GM19239 (cell line): ENCODE data around the gene WNT16.
"Not testable (repeated sequence)": the region's sequence is repeated elsewhere in the genome, so short reads cannot be mapped to it uniquely, and the experiment has no call there.

Source experiments
- DNase-seq: peaks from one replicate; pipeline ENCODE4 v3.0.0; 2011; ENCODE audit warnings: low spot score; ENCODE audit not compliant: insufficient read length
- FAIRE-seq: peaks from 2 replicates; lab custom pipeline; 2011; peaks lifted over from hg19 to GRCh38; lab: Jason Lieb, UNC

Gene WNT16

DNA sequence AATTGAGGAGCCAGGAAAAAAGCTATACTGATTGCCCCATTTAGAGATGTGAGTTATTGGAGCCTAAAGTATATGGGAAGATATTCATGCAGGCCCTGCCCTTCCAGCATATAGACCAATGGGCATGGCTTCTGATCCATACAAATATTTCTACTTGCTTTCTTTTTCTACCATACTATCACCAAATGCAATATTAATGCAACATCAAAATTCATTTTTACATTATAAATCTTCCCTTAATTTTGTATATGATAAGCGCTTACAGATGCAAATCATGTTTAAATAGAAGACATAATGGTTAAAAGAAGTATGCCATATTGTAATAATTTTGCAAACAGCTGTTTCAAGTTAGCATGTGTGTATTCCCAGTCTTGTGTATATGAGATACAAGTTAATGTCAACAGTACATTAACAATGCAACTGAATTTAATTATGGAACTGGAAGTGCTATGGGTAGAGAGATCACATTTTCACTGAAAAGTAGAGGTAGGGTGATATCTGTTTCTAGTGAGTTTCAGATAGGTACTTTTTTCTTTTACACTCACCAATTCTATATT lies 24.6 kb upstream of the WNT16 start:
- DNase-seq (no peak), FAIRE-seq (peak; percentile 18)

DNA sequence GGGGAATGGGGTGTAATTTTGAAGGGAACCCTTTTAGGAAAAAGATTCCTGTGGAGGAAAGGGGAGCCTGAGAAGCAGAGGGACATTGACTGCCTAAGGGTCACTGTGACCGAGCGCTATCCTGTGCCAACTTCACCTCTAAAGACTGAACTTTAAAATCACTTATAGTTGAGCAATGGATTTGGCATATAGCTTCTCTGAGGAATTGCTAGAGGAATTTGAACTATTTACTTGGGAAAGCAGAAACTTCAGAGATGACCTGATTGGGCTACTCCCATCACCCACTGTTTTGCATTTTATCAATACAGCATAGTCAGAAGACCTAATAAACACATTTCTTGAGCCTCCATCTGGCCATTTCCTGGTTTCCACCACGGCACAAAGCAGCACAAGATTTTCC lies 23.7 kb upstream of the WNT16 start:
- FAIRE-seq, result no peak
- DNase-seq, result no peak

DNA sequence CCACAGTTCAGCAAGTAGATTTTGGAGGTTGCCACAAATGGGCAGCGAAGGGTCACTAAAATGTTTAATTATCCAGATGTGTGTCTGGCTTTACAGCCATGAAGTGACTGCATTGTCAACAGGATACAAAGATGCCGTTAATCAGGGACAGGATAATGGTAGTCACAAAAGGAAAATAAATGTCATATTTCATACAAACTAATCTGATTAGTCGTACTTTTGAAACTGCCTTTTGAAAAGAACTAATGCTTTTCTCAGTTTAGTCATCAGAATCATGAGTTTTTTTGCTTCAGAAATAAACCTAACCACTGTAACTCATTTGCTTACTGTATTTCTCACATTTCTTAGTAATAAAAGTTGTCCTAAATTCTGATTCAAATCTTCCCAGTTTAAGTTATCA lies 22.2 kb upstream of the WNT16 start:
- DNase-seq (no peak), FAIRE-seq (peak; percentile 18)

DNA sequence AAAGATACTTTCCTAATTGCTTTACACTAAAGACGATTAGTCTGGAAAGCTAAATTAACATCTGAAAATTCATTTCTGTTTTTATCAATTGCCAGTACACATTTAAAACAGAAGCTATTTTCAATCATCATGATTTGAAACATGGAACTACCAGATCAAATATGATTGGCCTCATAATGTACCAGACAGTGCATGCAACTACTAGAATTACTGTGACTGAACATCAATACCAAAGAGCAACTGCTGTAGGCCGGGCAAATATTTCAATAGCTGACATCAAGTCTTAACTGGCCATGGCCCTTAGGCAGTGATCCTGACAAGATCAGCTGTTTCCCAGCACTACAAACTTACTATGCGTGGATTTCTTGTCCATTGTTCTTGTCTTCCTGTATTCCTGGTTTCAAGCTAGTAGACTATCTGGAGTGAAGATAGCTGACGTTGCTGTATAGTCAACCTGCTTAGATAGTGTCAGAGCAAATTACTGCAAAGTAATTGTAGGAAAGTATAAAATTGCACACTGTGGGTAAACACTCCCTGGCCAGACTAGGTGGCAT lies 21.7 kb upstream of the WNT16 start:
- DNase-seq (no peak), FAIRE-seq (no peak)

DNA sequence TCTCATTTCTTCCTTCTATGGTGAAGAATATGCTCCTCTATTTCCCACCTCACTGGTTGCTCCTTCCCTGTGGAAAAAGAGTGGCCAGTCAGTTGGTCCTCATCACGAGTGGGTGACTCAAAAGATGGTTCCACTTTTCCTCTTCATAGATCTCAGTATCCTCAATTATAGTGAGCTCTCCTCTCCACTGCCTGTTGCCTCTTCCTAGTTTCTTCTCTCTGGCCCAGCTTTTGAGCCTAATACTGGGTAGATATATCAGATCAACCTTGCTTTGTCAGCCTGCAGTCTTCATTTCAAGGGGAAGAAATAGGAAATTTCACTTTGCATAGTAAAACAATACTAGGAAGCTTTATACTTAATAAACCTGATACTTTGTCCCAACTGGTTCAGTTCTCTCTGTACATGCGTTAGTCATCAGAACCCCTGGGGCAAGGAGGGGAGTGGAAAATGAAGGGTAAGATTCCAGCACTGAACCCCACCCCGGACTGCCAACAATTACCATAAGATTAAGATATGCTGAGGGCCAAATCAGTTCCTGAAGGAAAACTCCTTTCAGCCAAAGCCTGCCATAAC lies 15.5 kb upstream of the WNT16 start:
- peak; percentile 52 for FAIRE-seq
- no peak for DNase-seq

DNA sequence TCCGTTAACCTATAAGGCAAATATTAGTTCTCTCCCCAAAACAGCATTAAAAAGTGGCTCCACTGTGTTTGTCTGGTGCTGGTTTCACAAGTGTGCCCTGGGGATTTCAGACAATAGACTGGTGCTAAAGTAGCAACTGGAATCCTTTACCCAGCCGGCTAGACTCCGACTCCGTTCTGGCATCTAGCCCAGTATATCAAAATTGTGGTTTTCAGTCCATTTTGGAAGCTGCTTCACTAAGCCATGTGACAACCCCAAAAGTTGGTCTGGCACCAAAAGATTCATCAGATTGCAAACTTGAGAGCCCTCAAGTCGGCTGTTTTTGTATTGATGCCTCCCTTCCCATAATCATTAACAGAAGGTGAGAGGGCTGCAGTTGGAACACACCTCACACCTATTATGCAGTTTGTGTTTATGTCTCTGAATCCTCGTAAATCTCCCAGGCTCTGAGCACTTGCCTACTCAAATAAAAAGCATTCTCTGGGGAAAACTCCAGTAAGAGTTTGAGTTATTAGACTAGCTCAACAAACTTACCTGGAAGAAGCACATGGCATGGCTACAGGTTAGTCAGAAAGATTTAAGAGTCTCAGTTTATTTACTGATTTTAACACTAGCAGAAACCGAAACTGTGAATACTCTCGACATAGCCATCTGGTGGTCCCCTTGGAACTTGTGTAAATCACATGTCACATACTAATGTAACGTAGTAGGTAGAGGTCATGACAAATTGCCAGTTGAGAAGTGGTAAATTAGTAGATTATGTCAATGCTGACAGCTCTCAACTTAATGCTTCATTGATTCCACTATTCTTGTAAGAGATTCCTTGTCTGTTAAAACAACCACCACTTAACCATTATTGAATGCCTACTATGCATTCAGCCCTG lies 14.8 kb upstream of the WNT16 start:
- FAIRE-seq (peak; percentile 94), DNase-seq (no peak)

DNA sequence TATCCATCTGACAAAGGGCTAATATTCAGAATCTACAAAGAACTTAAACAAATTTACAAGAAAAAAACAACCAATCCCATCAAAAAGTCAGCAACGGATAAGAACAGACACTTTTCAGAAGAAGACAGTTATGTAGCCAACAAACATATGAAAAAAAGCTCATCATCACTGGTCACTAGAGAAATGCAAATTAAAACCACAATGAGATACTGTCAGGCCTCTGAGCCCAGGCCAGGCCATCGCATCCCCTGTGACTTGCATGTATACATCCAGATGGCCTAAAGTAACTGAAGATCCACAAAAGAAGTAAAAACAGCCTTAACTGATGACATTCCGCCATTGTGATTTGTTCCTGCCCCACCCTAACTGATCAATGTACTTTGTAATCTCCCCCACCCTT lies 13.6 kb upstream of the WNT16 start:
- not testable (repeated sequence) for FAIRE-seq, DNase-seq

DNA sequence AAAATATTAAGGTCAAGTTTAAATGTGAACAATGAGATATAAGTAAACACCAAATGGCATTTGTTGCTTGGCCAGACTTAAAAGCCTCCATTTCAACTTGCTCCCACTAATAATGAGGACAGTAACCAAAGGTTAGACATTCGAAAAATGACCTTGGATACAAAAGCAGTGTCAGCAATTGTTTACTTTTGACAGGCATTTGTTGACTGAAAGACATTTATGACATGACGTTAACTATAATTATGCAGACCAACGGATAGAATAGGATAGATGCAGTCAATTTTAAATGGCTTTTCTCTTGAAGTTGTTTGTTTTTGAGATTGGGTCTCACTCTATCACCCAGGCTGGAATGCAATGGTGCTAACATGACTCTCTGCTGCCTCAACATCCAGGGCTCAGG lies 6.3 kb upstream of the WNT16 start:
- FAIRE-seq (no peak), DNase-seq (no peak)

DNA sequence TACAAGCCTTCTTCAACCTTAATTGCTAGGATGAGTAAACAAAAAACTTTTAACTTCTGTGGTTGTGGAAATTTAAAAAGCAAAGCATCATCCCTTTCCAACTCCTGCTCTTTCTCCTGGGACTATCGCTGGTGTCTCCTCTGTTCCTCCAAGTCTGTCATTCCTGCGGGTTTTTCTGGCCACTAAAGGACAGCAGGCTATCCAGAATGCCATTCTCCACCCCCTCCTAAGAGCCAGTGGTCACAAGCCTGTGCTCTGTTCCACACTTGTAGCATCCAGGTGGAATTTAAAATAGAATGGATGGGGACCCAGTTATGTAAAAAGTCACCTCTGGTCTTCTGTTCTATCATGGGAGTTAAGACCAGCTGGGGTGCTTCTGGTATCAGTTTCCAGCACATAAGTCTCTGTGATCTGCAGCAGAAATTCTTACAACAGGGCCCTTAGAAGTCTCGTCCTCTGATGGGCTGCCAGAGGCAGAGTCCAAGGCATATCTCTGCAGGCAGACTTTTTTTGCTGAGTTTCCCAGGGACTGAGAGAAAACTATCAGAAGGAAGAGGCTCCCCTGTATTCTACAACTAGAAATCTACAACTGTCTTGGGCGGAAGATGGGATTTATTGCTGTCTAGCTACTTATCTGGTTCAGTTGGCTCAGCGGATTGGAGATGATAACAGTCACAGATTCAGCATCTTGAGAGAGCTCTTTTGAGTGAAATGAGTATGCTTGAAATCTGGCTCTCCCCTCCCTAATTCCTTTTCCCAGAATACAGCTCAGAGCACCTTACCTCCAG lies 5.1 kb upstream of the WNT16 start:
- FAIRE-seq (no peak), DNase-seq (no peak)

DNA sequence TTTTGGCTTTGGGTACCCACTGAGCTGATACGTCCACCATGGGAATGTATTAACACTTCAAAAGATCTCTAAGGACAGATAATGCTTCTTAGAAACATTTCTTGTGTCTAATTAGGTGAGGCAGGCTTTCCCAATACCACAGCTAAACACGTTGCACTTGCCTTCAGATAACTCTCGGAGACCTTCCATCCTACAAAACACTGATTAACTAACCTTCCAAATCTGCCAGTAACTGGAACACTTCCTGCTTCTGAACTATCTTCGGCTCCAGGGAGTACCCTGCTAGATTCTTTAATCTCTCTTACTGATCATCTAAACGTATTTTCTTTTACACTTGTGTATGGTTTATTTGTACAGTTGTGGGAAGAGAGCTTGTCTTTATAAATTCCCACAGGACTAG lies 1.1 kb upstream of the WNT16 start:
- DNase-seq (no peak), FAIRE-seq (no peak)

DNA sequence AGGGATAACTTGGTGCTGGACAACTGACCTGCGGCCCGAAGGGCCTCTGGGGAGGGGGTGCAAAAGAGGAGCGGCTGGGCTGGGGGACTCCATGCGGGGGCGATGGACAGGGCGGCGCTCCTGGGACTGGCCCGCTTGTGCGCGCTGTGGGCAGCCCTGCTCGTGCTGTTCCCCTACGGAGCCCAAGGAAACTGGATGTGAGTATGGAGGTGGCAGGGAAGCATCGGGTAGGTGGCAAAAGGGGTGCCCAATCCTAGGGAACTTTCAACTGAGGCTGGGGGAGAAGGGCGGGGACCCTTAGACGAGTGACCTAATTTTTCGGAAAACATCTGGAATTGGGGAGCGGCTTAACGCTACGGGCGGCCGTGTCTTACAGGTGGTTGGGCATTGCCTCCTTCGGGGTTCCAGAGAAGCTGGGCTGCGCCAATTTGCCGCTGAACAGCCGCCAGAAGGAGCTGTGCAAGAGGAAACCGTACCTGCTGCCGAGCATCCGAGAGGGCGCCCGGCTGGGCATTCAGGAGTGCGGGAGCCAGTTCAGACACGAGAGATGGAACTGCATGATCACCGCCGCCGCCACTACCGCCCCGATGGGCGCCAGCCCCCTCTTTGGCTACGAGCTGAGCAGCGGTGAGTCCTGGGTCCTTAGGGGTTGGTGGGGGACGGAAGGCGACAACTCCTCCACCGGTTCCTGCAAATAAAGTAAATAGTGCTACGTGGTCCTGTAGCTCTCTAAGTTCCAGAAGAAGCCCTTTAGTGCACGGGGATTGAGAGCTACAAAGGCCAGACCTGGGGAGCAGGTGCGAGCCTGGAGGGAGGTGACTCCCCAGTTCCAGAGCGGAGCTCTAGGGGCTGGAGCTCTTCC lies 622 bp downstream of the WNT16 start:
- FAIRE-seq (peak; percentile 55), DNase-seq (no peak)

DNA sequence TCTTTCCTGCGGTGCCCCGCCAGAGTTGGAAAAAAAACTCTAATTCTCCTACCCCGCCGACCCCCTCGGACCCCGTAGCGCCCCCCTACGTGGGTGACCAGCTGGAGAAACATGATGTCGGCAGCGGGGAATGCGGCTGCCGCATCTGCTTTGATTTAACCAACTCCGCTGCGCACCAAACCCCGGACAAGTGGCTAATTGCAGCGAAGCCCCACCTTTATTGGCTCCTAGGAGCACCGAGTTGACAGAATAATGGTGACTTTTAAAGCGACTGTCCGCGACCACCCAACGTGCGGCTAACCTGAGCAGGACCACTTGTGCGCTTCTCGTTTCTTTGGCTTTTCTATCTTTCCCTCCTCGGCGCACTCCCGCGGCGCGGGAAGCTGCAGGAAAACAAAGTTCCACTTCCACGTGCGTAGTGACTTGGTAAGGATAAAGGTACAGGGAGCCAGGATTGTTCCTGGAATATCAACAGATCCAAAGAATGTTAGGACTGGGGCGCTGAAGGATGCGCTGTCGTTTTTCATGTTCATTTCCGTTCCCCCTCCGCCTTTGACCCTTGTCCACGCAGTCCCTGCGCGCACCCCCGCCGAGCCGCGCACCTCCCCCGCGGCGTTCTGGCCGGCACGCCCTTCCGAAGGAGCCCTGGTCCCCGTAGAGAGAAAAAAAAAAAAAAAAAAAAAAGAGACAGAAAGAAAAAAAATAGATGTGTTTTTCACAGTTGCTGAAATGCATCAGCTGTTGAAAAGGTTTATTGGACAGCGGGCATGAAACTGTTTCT lies 1.4 kb downstream of the WNT16 start:
- DNase-seq (no peak), FAIRE-seq (no peak)

DNA sequence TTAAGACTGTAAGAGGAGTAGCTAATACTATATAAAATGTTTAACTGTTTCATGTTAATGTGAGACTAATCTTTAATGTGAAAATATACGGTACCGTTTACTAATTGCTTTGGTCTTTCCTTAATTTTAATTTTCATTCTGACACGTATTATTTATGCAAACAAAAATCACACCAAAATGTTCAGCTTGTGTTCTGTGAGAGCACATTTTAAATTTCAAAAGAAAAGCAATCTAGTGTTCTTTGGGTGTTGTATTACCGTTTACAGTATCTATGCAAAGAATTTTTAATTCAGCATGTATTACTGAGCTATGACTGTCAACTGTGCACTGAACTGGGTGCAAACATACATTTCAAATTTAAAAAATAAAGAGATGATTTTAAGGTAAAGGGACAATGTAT lies 2.2 kb downstream of the WNT16 start:
- FAIRE-seq, result no peak
- DNase-seq, result no peak

DNA sequence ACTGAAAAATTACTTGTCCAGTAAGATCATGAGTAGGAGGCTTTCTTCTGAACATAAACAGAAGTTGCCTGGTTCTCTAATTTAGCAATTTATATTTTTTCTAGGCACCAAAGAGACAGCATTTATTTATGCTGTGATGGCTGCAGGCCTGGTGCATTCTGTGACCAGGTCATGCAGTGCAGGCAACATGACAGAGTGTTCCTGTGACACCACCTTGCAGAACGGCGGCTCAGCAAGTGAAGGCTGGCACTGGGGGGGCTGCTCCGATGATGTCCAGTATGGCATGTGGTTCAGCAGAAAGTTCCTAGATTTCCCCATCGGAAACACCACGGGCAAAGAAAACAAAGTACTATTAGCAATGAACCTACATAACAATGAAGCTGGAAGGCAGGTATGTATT lies 2.8 kb downstream of the WNT16 start:
- DNase-seq (no peak), FAIRE-seq (no peak)

DNA sequence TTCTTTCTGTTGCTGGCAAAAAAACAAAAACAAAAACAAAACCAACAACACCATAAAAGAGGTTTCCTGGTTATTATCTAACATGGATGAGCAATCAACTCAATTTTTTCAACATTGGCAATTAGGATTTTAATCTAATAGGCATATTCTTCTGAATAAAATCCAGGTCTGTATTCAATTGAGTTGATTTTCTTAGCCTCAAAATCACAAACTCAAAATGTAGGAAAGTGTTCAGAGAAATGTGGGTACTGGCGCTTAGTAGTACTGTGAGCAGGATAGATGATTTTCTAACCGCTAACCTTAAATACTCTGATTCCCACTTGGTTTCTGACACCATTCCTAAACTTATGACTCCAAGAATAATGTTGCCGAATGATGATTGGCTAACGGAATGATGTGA lies 5.6 kb downstream of the WNT16 start:
- FAIRE-seq (no peak), DNase-seq (no peak)

DNA sequence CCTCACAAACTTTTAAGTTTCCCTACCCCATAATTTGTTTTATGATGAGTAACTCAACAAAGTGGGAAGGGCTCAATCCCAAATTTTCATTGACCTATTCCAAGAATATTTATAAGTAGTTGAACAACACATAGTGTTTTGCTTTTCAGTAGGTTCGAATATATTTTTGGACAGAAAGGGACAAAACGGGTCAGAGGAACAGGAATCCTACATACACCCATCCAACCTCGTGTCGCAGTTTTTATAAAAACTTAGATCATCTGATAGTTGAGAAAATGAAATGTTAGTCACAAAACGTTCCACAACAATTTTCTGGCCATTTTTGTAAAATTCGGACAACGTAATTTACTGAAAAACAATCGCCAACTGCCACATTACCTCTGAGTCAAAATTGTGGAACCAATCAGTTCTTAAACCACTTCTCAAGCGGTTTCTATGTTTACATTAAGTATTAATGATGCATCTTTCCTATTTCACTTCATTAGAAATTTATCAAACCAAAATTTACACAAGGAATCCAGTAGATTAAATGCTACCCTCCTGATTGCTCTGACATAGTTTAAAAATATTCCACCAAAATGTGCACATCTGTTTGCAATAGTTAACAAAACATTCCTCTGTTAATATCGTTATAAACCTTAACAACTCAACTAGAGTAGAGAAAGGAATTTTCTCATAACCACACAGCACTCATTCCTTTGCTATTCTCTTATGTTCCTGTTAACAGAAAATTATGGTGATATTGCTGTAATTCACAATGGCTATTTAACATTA lies 6.3 kb downstream of the WNT16 start:
- DNase-seq, result no peak
- FAIRE-seq, result no peak

DNA sequence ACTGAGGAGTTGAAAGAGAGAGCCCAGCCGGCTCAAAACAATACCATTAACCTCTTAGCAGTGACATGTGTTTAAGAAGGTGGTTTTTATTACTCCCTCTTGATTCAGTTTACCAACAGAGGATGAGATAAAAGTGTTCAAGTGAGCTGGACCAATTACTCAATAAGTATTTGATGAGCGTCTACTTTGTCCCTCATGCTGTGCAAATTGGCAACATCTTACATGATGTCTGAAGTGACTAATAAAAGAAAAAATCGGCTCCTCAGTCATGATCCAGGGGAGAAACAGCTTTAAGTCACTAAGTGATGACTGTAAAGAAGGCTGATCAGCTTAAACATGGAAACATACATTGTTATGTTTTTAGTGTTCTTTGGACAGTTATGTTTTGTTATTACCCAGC lies 7.8 kb downstream of the WNT16 start:
- FAIRE-seq, result no peak

DNA sequence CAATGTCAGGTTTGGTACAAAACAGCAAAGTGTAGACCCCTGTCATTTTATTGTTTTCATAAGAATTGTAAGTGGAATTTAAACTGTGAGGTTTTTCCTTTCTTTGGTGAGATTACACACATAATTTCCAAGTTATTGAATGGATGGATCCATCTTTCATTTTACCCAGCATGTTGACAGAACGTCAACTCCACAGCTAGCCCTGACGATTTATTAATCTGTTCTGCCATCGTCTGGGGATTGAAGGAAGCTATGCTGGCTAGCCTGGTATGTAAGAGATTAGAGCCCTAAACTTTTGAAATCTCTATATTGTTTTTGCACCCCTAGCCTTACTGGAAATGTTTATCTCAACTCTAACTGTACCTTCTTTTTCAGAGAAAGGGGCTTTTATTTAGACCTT lies 8.6 kb downstream of the WNT16 start:
- DNase-seq (no peak), FAIRE-seq (no peak)

More for the DNA sequence above, 7.8 kb downstream of the WNT16 start:
- no peak for DNase-seq
